Psoas muscle (tissue), 8 donors: ENCODE measurements around the gene SIGLEC10. TPM values are rescaled to one million over a fixed set of nuclear protein-coding genes. Genes with fewer than 3 reads are reported as not detected.

Experiments used
- ATAC-seq, 4 donors: fragments of 200-7000 bp; cut with Tn5 transposase; one replicate each; pipeline ENCODE4 v1.9.1; 2020; ENCODE audit warnings: moderate library complexity in 3 of 4, mild to moderate bottlenecking in 2 of 4
- DNase-seq, 2 donors: peaks; one replicate each; pipeline ENCODE4 v3.0.0-alpha.2; 2020
- H3K27ac ChIP-seq: fragments of 200-600 bp; one replicate; pipeline ENCODE4 v1.8.0; 2022
- H3K27me3 ChIP-seq, 3 donors: fragments of 200-600 bp in 1 of 3; one replicate each; pipeline versions ENCODE4 v1.6.1 to v1.8.0; 2013 to 2022; ENCODE audit warnings: low read length in 2 of 3, mild to moderate bottlenecking in 2 of 3, moderate library complexity in 1 of 3; ENCODE audit not compliant: insufficient read depth in 3 of 3
- H3K36me3 ChIP-seq, 2 donors: fragments of 200-600 bp in 1 of 2; one replicate each; pipeline versions ENCODE4 v1.6.1 to v1.8.0; 2013 to 2022; ENCODE audit warnings: low read depth in 1 of 2, mild to moderate bottlenecking in 1 of 2, moderate library complexity in 1 of 2; ENCODE audit not compliant: insufficient read depth in 1 of 2
- H3K4me1 ChIP-seq: fragments of 200-600 bp; one replicate; pipeline ENCODE4 v1.8.0; 2022
- H3K4me3 ChIP-seq: fragments of 200-600 bp; one replicate; pipeline ENCODE4 v1.8.0; 2022; ENCODE audit warnings: mild to moderate bottlenecking
- H3K9me3 ChIP-seq: fragments of 200-600 bp; one replicate; pipeline ENCODE4 v1.8.0; 2022
- CTCF ChIP-seq: fragments of 200-600 bp; IDR thresholded peaks from one replicate; pipeline ENCODE4 v1.8.0; 2022; ENCODE audit warnings: antibody characterized with exemption
- WGBS, 3 donors: extraction: QIAGEN DNeasy Blood & Tissue Kit; methylation state at CpG; one replicate each; pipeline versions ENCODE4 v1.1.6 to v1.1.7; 2013; 5-methylcytosine and 5-hydroxymethylcytosine counted together
- intact Hi-C, 2 donors: fragments of 100-400 bp; cut with DNase I; formaldehyde crosslinking; loops; one replicate each; pipeline versions ENCODE4 v1.11.0 to v1.14.2; 2022
- polyA plus RNA-seq, 3 donors: library from polyadenylated mRNA; stranded (reverse); fragments of 200-250 nt; gene quantifications; one replicate each; pipeline ENCODE4 v1.2.3, GENCODE V29; 2013
- total RNA-seq, 4 donors: library from RNA; stranded (reverse); fragmentation: NEBNext Ultra II Directional in 2 of 4; extraction: Animal tissue kit (Norgen Biotek cat#: 25700) in 2 of 4; gene quantifications; one replicate each; pipeline versions ENCODE4 v1.2.1 to v1.2.4, GENCODE V29; 2021 to 2023
- donor health status: healthy with polysubstance abuse.
- donor health status: DM: no; HTN: no; CAD: no; lungs with moderate emphysema.
- donor health status: Bipolar disorder and iron deficiency.
- donor health status: healthy.
- donor health status: DM: yes; HTN: yes; CAD: no.
- donor health status: DM: no; HTN: no; CAD: no.
- donor health status: DM: no; HTN: no; CAD: no.
- donor health status: DM: yes; HTN: yes; CAD: no.

The SIGLEC10 gene
- total and polyA plus RNA-seq, 7 donors = 0.09 to 1.1 (median 0.73) TPM

- TF ChIP-seq CTCF = no peak
- no peaks in the 10 kb centered on the region for H3K4me1 ChIP-seq
- no peak overlapping the region for H3K4me3 ChIP-seq
- no peak for DNase-seq
- peaks cover 0 to 21% (median 2%) of the 10 kb centered on the region in 3 donors for H3K27me3 ChIP-seq
- H3K9me3 ChIP-seq = no peaks in the 10 kb centered on the region
- no peaks in the 10 kb centered on the region for H3K36me3 ChIP-seq
- no peak overlapping the region for H3K27ac ChIP-seq
- intact Hi-C loops = no loop called here
- WGBS, 3 donors = 62 to 80% (median 69%) methylated on average over 2 of the region's 2 CpGs
- ATAC-seq = no peak
Observed at GRCh38 chr19:51440052-51440451, 22.6 kb upstream of the SIGLEC10 start.

- H3K4me1 ChIP-seq = no peaks in the 10 kb centered on the region
- no peaks in the 10 kb centered on the region for H3K9me3 ChIP-seq
- no peaks in the 10 kb centered on the region for H3K36me3 ChIP-seq
- peak; percentile 10 for TF ChIP-seq CTCF
- no peak overlapping the region for H3K4me3 ChIP-seq
- intact Hi-C loops = loop anchor here (5.0 kb wide), 1 partner anchor 102 kb away; no protein-coding TSS in a partner anchor
- WGBS, 3 donors = 42 to 48% (median 44%) methylated on average over 5 of the region's 5 CpGs
- peaks cover 0 to 21% (median 2%) of the 10 kb centered on the region in 3 donors for H3K27me3 ChIP-seq
- DNase-seq (no peak), ATAC-seq (no peak)
- no peak overlapping the region for H3K27ac ChIP-seq
Observed at GRCh38 chr19:51439021-51439465, 21.6 kb upstream of the SIGLEC10 start.

GRCh38 chr19:51434456-51434855 lies 17.0 kb upstream of the SIGLEC10 start:
- Histone ChIP-seq H3K4me3 (no peak overlapping the region), H3K27me3 (peaks cover 2 to 5% (median 4%) of the 10 kb centered on the region in 3 donors), H3K9me3 (no peaks in the 10 kb centered on the region), H3K36me3 (no peaks in the 10 kb centered on the region), H3K27ac (no peak overlapping the region), H3K4me1 (no peaks in the 10 kb centered on the region)
- TF ChIP-seq CTCF = no peak
- intact Hi-C loops = no loop called here
- WGBS, 3 donors = 82 to 84% (median 83%) methylated on average over 1 of the region's 1 CpG
- ATAC-seq (no peak), DNase-seq (no peak)

- Histone ChIP-seq H3K4me1 (no peaks in the 10 kb centered on the region), H3K27me3 (peaks cover 0 to 4% (median 2%) of the 10 kb centered on the region in 3 donors), H3K4me3 (no peak overlapping the region), H3K36me3 (no peaks in the 10 kb centered on the region), H3K9me3 (no peaks in the 10 kb centered on the region), H3K27ac (no peak overlapping the region)
- intact Hi-C loops = no loop called here
- ATAC-seq (no peak), DNase-seq (no peak)
- no peak for TF ChIP-seq CTCF
- WGBS, 3 donors = 48 to 56% (median 49%) methylated on average over 4 of the region's 4 CpGs
Observed at GRCh38 chr19:51433043-51433442, 15.6 kb upstream of the SIGLEC10 start.

GRCh38 chr19:51431124-51431523 lies 13.7 kb upstream of the SIGLEC10 start:
- WGBS, 3 donors = 46 to 64% (median 54%) methylated on average over 3 of the region's 3 CpGs
- no peak for ATAC-seq
- Histone ChIP-seq H3K9me3 (no peaks in the 10 kb centered on the region), H3K27ac (no peak overlapping the region), H3K27me3 (peaks cover 0 to 4% (median 1%) of the 10 kb centered on the region in 3 donors), H3K4me1 (no peaks in the 10 kb centered on the region), H3K4me3 (no peak overlapping the region), H3K36me3 (no peaks in the 10 kb centered on the region)
- no peak for DNase-seq
- intact Hi-C loops = no loop called here
- TF ChIP-seq CTCF = no peak
